Prostate gland (tissue), 2 donors: ENCODE results near the gene UBXN7. TPM values are rescaled to one million over a fixed set of nuclear protein-coding genes. Genes with fewer than 3 reads are reported as not detected.
"Not testable (repeated sequence)": the region's sequence is repeated elsewhere in the genome, so short reads cannot be mapped to it uniquely, and the experiment has no call there.

Experiments
- DNase-seq: peaks from one replicate; pipeline ENCODE4 v3.0.0-alpha.2; 2019; ENCODE audit warnings: low spot score
- H3K27ac ChIP-seq, 2 donors: fragments of 200-600 bp; sonication (generic); 2 replicates each; pipeline ENCODE4 v1.5.1; 2017 to 2019
- H3K27me3 ChIP-seq: fragments of 200-600 bp; sonication (generic); replicated peaks from 2 replicates; pipeline ENCODE4 v1.5.1; 2019; ENCODE audit not compliant: insufficient read depth
- H3K36me3 ChIP-seq, 2 donors: fragments of 200-600 bp; sonication (generic); 1 replicate in 1 of 2; 2 replicates in 1 of 2; pipeline versions ENCODE4 v1.5.1 to v1.8.1; 2017 to 2019
- H3K4me1 ChIP-seq: fragments of 200-600 bp; sonication (generic); replicated peaks from 2 replicates; pipeline ENCODE4 v1.5.1; 2019
- H3K4me3 ChIP-seq, 2 donors: fragments of 200-600 bp; sonication (generic); 2 replicates each; pipeline ENCODE4 v1.5.1; 2017 to 2019
- H3K9me3 ChIP-seq: fragments of 200-600 bp; sonication (generic); 2 replicates; pipeline ENCODE4 v1.5.1; 2017
- POLR2A ChIP-seq: fragments of 450-650 bp; IDR thresholded peaks from one replicate; pipeline ENCODE4 v1.6.1; 2016; ENCODE audit warnings: antibody characterized with exemption, mild to moderate bottlenecking
- POLR2AphosphoS5 ChIP-seq: sonication (generic); formaldehyde crosslinking; IDR thresholded peaks from one replicate; pipeline ENCODE4 v1.6.1; 2017; ENCODE audit warnings: antibody characterized with exemption
- WGBS: methylation state at CpG from one replicate; pipeline ENCODE4 v1.1.5; 2018; 5-methylcytosine and 5-hydroxymethylcytosine counted together
- intact Hi-C: fragments of 100-400 bp; cut with DNase I; formaldehyde crosslinking; loops from one replicate; pipeline ENCODE4 v1.14.2; 2022
- total RNA-seq, 2 donors: library from RNA; depleted of rRNA; stranded (reverse); fragments of >200 nt; gene quantifications; one replicate each; pipeline ENCODE4 v1.1.0, GENCODE V29; 2016
- TF ChIP-seq, protein P1 (sequence below), 4 experiments: fragments of 200-600 bp in 2 of 4; fragments of 450-650 bp in 2 of 4; sonication (generic) in 2 of 4; IDR thresholded peaks; 1 replicate in 3 of 4; 2 replicates in 1 of 4; pipeline ENCODE4 v1.5.1; 2016 to 2019; ENCODE audit warnings: antibody characterized with exemption in 4 of 4, mild to moderate bottlenecking in 2 of 4, moderate library complexity in 2 of 4

The UBXN7 gene
- total RNA-seq, 2 donors from 2014 or later, result 19.1 to 36.9 TPM

DNA sequence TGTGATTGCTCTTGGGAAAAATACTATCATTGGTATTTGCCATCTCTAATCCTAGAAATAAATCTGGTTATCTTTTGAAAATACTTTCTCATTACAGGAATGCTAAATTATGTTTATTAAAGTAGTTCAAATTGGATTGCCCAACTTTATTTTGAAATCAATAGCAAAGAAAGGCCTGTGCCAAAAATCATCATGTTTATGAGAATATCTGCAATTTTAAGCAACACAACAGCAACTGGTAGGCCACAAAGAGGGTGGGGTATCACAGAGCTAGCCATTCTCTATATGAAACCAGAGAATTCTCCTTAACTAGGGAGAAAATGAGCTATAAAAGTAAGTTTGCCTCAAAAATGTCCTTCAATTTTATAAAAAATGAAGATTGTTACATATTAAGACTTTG lies 82.2 kb downstream of the UBXN7 start:
- no peak for DNase-seq

DNA sequence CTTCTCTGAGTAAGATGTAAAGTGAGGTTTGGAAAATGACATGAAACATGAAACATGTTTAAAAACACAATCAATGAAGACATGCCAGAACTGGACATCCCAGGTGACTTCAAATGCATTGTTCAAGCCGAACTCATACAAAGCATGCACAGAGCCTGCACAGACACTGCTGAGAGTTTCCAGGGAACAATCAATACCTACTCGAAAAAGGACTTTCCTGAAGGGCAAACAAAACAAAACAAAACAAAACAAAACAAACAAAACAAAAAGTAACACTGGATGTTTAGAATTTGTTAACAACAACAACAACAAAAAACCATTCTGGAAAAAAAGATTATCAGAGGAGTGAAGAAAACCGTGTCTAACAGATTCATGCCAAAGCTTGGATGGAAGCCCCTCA lies 83.5 kb downstream of the UBXN7 start:
- no peak overlapping the region for H3K27ac ChIP-seq
- TF ChIP-seq, protein P1, sequence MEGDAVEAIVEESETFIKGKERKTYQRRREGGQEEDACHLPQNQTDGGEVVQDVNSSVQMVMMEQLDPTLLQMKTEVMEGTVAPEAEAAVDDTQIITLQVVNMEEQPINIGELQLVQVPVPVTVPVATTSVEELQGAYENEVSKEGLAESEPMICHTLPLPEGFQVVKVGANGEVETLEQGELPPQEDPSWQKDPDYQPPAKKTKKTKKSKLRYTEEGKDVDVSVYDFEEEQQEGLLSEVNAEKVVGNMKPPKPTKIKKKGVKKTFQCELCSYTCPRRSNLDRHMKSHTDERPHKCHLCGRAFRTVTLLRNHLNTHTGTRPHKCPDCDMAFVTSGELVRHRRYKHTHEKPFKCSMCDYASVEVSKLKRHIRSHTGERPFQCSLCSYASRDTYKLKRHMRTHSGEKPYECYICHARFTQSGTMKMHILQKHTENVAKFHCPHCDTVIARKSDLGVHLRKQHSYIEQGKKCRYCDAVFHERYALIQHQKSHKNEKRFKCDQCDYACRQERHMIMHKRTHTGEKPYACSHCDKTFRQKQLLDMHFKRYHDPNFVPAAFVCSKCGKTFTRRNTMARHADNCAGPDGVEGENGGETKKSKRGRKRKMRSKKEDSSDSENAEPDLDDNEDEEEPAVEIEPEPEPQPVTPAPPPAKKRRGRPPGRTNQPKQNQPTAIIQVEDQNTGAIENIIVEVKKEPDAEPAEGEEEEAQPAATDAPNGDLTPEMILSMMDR (IDR thresholded peaks at IDR 0.05), result no peak
- TF ChIP-seq POLR2AphosphoS5, result no peak
- no peak for TF ChIP-seq POLR2A
- no peak for DNase-seq
- H3K4me3 ChIP-seq, result no peak overlapping the region
- no peaks in the 10 kb centered on the region for H3K4me1 ChIP-seq
- no peaks in the 10 kb centered on the region for H3K27me3 ChIP-seq
- H3K36me3 ChIP-seq, result no peaks in the 10 kb centered on the region
- no peaks in the 10 kb centered on the region for H3K9me3 ChIP-seq
- WGBS, result 81% methylated on average over 3 of the region's 3 CpGs
- intact Hi-C loops, result no loop called here

More for the DNA sequence above, 82.2 kb downstream of the UBXN7 start:
- Histone ChIP-seq H3K9me3 (no peaks in the 10 kb centered on the region), H3K36me3 (no peaks in the 10 kb centered on the region), H3K4me1 (no peaks in the 10 kb centered on the region), H3K27ac (no peak overlapping the region), H3K4me3 (no peak overlapping the region), H3K27me3 (no peaks in the 10 kb centered on the region)
- intact Hi-C loops, result no loop called here
- TF ChIP-seq, protein P1 (IDR thresholded peaks at IDR 0.05), result no peak
- no peak for TF ChIP-seq POLR2AphosphoS5

DNA sequence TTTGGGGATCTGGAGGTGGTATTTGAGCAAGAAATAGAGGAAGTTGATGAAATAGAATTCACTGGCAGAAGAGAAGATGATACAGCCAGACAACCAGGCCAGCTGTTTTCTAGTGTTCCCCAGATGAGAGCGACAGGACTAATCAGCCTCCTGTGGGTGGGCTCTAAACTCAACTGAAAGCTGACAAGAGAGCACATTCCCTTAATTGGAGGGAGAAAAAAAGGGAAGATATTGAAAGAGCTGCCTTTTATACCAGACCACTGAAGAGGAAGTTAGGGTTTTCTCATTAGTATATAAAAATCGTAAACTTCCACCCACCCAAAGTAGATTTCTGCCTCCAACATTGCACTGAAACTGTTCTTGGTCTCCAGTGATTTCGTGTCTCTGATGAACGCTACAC lies 87.6 kb downstream of the UBXN7 start:
- intact Hi-C loops, result no loop called here
- Histone ChIP-seq H3K4me1 (no peaks in the 10 kb centered on the region), H3K27ac (no peak overlapping the region), H3K27me3 (no peaks in the 10 kb centered on the region), H3K36me3 (no peaks in the 10 kb centered on the region), H3K4me3 (no peak overlapping the region), H3K9me3 (no peaks in the 10 kb centered on the region)
- TF ChIP-seq POLR2AphosphoS5 (no peak), POLR2A (no peak)
- TF ChIP-seq, protein P1 (IDR thresholded peaks at IDR 0.05), result no peak
- no peak for DNase-seq
- 68% methylated on average over 4 of the region's 4 CpGs for WGBS

DNA sequence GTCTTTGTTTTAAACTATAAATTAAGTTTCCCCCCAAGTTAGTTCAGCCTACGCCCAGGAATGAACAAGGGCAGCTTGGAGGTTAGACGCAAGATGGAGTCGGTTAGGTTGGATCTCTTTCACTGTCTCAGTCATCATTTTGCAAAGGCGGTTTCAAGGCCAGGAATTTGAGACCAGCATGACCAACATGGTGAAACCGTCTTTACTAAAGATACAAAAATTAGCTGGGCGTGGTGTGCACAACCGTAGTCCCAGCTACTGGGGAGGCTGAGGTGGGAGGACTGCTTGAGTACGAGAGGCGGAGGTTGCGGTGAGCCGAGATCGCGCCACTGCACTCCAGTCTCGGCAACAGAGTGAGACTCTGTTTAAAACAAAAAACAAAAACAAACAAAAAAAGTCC lies 88.3 kb downstream of the UBXN7 start:
- H3K9me3 ChIP-seq, intact Hi-C loops, H3K36me3 ChIP-seq, H3K27ac ChIP-seq, H3K4me1 ChIP-seq, H3K4me3 ChIP-seq, H3K27me3 ChIP-seq, DNase-seq: not testable (repeated sequence)
- WGBS, result 96% methylated on average over 14 of the region's 14 CpGs

DNA sequence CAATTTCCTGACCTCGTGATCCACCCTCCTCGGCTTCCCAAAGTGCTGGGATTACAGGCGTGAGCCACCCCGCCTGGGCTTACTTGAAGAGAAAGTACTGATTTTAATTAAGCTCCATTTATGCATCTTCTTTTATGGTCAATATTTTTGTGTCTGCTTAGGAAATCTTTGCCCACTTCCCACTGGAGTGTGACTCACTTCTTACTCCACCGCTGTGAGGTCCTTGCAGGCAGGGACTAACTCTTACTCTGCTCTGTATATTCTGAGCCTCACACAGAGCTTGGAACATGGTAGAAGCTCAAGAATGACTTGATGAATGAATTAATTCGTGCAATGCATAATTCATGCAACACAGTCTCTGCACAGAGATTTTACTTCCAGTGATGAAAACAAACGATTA lies 91.1 kb downstream of the UBXN7 start:
- no peak for DNase-seq
- TF ChIP-seq POLR2A, result no peak
- TF ChIP-seq, protein P1 (IDR thresholded peaks at IDR 0.05), result no peak
- H3K4me1 ChIP-seq, result no peaks in the 10 kb centered on the region
- H3K9me3 ChIP-seq, result no peaks in the 10 kb centered on the region
- no peak overlapping the region for H3K27ac ChIP-seq
- H3K4me3 ChIP-seq, result no peak overlapping the region
- H3K27me3 ChIP-seq, result no peaks in the 10 kb centered on the region
- WGBS, result 83% methylated on average over 7 of the region's 7 CpGs
- intact Hi-C loops, result no loop called here
- H3K36me3 ChIP-seq, result no peaks in the 10 kb centered on the region

DNA sequence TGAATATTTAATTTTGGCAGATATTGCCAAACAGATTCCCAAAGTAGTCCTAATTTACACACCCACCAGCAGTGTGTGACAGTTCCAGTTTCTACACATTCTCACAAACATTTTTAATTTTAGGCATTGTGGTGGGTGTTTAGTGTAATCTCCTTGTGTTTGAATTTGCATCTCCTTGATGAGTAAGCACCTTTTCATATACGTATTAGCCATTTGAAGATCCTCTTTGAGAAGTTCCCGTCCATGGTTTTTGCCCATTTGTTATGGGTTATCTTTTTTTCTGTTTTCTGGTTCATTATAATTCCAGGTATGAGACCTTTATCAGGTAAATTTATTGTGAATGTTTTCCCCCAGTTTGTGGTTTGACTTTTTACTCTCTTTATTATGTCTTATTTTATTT lies 91.8 kb downstream of the UBXN7 start:
- no peak overlapping the region for H3K27ac ChIP-seq
- intact Hi-C loops, result no loop called here
- H3K36me3 ChIP-seq, result no peaks in the 10 kb centered on the region
- H3K27me3 ChIP-seq, result no peaks in the 10 kb centered on the region
- H3K4me3 ChIP-seq, result no peak overlapping the region
- no peaks in the 10 kb centered on the region for H3K4me1 ChIP-seq
- no peaks in the 10 kb centered on the region for H3K9me3 ChIP-seq
- no peak for DNase-seq
- WGBS, result 70% methylated on average over 2 of the region's 2 CpGs
- no peak for TF ChIP-seq POLR2AphosphoS5
- TF ChIP-seq, protein P1 (IDR thresholded peaks at IDR 0.05), result no peak
- TF ChIP-seq POLR2A, result no peak
